SK-N-DZ (cell line): ENCODE measurements around the gene MKLN1.
"Not testable (repeated sequence)": the region's sequence is repeated elsewhere in the genome, so short reads cannot be mapped to it uniquely, and the experiment has no call there.

Source experiments
- DNase-seq: peaks from one replicate; pipeline ENCODE4 v3.0.0-alpha.2; 2015; ENCODE audit warnings: low spot score

The MKLN1 gene

DNA sequence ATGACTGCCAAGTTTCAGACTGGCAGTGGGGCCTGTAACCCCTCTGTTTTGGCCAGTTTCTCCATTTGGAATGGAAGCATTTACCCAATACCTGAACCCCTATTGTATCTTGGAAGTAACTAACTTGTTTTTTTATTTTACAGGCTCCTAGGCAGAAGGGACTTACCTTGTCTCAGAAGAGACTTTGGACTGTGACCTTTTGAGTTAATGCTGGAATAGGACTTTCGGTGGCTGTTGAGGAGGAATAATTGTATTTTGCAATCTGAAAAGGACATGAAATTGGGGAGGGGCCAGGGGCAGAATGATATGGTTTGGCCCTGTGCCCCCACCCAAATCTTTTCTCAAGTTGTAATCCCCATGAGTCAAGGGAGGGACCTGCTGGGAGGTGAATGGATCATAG is 20.0 kb upstream of the MKLN1 start:
- no peak for DNase-seq

DNA sequence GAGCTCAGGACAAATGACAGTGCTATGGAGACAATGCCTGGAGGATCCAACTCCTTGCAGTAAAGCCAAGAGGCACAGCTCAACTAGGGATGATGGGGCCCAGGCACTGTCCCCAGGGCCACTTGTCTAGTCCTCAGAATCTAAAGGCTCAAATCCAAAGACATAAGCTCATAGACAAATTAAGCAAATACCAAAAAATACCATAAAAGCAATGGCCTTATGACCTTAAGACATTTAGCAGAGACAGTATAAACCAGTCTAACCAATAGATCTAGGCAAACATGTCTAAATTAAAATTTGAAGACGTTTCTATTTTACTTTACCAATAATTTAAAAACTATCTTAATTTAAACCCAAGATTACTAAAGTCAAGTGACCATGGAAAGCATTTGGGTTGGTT is 14.8 kb upstream of the MKLN1 start:
- DNase-seq: no peak

DNA sequence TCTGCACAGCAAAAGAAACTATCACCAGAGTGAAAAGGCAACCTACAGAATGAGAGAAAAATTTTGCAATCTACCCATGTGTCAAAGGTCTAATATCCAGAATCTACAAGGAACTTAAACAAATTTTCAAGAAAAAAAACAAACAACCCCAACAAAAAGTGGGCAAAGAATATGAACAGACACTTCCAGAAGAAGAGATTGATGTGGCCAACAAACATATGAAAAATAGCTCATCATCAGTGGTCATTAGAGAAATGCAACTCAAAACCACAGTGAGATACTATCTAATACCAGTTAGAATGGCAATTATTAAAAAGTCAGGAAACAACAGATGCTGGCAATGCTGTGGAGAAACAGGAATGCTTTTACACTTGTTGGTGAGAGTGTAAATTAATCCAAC is 7.1 kb upstream of the MKLN1 start:
- no peak for DNase-seq

DNA sequence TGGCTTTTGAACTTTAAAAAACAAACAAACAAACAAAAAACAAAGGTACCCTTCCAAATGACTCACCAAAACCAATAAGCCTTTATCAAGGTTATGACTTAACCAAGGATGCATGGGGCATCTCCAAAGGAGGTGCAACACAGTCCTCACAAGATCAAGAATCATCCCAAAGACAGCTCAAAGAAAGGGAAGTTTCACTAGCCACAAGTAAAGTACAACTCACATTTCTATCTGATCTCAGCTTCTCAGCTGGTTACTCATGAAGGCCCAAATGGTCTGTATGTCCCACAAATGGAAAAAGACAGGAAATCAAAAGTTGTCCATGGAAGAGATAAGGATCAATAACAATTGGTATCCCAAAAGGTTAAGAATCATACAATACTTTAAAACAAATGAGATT is 6.0 kb upstream of the MKLN1 start:
- DNase-seq: no peak

DNA sequence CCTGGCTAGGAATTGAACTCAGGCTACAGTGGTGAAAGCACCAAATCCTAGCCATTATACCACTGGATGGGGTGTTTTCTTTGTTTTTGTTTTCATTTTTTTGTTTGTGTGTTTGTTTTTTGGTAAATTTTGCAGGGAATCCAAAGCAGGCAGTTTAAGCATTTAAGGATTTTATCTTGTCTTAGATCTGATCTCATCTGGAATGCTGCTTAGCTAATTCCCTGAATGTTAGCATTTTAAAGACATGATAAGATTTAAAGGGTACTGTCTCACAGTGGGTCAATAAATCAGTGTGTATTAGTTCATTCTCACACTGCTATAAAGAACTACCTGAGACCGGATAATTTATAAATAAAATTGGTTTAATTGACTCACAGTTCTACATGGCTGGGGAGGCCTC is 5.6 kb upstream of the MKLN1 start:
- DNase-seq: no peak

DNA sequence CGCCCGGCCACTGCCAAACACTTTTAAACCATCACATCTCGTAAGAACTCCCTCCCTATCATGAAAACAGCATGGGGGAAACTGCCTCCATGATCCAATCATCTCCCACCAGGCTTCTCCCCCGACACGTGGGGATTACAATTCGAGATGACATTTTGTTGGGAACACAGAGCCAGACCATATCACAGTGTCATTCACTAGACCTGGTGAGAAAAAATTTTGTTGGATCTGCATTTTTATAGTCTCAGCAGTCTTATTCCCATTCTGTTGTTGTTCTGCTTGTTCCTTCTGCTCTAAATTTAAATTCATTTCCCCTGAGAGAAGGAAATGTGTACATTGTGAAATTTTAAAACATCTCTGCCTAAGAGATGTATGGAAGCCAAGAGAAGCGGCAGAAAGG is 4.8 kb upstream of the MKLN1 start:
- no peak for DNase-seq

DNA sequence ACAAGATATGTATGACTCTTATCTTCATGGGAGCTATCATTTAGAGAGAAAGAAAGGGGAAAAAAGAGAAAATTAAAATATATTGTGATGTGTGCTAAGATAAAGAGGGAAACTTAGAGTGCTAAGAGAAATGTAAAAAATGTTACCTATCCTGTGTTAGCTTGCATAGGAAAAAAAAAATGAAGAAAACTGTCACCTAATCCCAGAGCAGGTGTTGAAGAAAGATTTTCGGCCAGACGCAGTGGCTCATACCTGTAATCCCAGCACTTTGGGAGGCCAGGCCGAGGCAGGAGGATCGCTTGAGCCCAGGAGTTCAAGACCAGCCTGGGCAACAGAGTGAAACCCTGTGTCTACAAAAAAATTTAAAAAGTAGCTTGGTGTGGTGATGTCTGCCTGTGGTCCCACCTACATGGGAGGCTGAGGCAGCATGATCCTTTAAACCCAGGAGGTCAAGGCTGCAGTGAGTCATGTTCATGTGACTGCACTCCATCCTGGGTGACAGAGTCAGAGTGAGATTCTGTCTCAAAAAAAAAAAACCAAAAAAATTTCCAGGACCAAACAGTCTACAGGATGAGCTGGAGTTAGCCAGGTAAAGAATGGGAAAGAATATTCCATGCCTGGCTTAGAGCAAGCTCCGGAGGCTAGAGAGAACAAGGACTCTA is 2.4 kb upstream of the MKLN1 start:
- DNase-seq: no peak

DNA sequence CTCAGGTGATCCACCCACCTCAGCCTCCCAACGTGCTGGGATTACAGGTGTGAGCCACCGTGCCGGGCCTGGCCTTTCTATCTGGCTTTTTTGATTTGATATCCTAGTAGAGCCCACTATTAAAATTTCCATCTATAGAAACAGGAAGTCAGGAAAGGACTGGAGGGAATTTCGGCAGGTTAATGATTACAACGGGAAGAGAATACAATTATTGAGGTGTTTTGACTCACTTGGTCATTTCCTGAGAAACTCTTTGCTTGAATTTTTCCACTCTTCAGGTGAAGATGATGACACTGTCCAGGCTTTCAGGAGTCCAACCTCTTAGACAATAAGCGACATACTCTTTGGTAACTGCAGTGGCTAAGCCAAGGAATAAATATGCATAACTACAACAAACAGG is 1.1 kb upstream of the MKLN1 start:
- DNase-seq: no peak

DNA sequence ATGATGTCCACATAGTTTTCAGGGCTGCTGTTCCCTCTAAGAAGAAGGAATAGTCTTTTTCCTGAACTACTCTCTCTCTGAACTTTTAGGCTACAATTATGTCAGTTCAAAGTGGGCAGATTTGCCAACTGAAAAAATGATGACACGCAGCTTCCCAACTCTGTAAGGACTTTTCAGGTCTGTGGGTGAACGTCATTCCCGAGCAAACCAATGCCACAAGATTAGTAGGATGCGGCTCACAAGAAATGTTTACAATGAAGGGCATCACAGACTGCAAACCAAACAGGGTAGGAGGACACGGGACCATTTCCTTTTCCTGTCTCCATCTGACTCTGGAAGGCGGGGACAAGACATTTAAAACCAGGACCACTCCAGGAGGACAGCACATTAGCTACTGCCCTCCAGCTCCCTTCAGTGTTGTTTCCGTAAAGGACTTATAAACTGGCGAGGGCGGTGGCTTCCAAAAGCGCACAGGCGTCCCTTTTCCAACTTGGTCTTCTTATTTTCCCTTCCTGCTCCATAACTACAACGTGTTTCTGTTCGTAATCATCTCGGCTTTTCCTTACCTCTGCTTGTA is 539 bp upstream of the MKLN1 start:
- DNase-seq: peak; percentile 61

DNA sequence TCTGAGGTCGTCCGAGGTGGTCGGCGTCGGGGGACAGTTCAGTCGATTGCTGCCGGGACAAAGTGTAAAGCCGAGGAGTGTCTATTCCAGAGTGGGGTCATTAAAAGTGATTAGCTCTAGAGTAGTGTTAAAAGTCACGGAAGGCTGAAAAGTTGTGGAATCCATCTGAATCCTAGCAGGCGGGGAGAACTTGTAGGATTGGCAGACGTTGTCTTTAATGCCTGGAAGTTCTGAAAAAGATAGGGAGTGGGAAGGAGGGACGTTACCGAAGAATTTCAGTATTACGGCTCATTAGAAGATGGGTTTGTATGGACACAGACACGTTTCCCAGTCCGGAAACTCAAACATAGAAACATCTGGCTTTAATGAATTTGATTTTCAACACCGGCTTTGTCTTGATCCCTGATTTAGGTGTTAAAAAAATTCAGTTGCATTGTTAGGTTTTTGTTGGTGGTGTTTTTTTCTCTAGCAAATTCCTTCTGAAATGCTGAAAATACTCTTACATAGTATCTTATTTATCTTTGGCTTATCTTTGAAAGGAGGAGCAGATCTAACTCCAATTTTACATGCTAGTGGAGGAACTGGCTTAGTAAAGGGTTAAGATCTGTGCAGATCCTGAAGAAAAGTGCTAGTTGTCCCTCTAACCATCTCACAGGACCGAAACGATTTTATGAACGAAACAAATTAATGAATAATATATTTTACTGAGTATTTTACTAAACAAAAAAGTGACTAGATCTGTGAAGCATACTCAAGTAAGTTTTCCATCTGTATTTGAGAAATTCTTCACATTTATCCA is 900 bp downstream of the MKLN1 start:
- peak; percentile 10 for DNase-seq

DNA sequence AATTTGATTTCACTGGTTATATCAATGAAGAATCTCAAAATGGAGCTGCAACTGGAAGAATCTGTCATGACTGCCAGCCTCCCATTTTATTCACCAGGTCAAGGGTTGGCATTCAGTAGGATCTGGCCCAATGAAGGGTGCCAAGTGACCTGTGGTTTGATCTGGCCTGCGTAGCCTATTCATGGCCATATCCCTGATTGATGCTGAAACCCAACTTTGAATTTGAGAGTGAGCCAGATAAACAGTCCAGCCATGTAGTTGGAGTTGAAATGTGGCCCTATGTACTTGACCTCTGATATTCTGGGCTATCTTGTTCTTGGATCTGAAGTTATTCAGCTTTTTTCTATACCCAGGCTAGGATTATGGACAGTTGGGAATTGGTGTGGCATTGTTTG is 1.5 kb downstream of the MKLN1 start:
- no peak for DNase-seq

DNA sequence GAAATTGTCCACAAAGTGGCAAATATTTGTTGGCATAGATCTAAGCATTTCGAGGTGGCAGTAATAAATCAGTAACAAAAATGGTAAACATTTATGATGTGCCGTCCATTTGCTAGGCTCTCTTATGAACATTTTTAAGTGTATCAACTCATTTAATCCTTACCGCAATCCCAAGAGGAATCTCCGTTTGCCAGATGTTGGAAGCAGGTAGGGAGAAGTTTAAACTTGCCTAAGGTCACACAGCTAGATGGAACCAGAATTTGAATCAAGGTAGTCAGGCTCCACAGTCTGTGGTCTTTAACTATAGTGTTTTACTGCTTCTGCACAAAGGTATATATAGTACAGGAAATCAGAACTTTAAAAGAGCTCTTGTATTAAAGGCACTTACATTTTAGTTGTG is 2.6 kb downstream of the MKLN1 start:
- no peak for DNase-seq

DNA sequence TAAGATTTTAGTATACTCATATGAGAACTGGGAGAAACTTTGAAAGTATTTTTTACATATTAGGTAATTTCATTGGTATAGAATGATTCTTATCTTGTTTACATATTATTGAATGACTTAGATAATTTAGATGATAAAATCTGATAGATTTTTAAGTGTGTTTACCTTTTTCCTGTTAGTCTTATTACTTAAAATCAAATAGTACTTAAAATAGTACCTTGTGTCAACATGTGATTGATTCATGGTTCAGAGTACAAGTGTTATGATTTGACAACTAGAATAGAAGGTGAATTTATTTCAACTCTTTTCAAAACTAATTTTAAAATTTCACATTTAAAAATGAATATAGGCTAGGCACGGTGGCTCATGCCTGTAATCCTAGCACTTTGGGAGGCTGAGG is 4.1 kb downstream of the MKLN1 start:
- DNase-seq: no peak

DNA sequence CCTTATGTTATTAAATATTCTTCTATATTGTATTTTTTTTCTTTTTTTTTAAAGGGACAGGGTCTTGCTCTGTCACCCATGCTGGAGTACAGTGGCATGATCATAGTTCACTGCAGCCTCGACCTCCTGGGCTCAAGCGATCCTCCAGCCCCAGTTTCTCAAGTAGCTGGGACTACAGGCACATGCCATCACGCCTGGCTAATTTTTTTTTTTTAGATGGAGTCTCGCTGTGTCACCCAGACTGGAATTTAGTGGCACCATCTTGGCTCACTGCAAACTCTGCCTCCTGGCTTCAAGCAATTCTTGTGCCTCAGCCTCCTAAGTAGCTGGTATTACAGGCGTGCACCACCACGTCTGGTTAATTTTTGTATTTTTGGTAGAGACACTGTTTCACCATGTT is 5.1 kb downstream of the MKLN1 start:
- DNase-seq: not testable (repeated sequence)

DNA sequence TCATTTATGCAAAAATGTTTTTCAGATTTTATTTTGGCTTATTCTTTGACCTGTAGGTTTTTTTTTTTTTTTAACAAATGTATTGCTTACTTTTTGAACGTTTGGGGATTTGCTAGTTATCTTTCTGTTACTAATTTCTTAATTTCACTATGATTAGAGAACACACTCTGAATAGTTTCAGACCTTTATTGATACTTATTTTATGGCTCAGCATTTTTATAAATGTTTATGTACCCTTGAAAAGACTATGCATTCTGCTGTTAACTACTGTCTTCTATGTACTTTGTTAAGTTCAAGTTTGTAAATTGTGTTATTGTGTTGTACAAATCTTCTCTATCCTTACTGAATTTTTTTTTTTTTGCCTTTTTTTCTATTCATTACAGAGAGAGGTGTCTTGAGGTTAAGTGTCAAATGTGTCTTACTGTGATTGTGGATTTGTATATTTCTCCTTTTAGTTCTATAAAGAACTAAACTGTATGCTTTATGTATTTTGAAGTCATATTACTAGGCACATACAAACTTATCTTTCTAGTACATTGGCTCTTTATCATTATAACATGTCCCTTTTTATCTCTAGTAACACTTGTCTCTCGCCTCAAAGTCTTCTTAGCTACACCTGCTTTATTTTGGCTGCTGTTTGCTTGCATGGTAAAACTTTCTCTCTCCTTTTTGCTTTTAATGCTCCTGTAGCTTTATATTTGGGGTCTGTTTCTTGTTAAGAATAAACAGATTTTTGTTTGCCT is 8.1 kb downstream of the MKLN1 start:
- no peak for DNase-seq

DNA sequence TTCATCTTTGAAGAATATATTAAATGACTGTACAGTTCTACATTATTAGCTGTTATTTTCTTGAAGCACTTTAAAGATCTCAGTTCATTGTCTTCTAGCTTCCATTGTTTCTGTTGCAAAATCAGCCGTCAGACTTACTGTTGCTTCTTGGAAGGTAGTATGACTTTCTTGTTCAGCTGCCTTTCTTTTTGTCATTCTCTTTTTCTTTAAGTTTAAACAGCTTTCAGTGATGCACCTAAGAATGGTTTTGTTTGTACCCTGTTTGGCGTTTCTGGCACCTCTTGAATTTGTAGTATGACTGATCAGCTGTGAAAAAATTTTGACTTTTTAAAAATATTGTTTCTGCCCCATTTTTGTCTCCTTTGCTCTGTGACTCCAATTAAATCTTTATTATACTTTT is 9.3 kb downstream of the MKLN1 start:
- no peak for DNase-seq

DNA sequence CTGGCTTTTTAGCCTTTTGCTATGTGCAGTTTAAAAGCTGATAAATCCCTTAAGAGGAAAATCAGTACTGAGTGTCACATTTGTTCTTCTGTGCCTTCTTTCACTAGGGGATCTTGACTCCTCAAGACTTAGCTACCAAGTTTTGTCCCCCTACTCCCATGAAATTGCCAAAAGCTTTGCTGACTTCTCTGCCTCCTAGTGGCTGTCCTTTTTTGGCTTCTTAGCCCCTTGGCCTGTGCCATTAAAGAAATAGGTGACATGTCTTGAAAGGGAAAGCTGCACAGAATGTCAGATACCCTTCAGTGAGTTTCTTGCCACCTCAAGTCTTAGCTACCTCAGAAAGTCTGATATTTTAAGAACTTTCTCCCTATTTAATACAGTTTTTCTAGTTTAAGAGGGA is 10.5 kb downstream of the MKLN1 start:
- DNase-seq: no peak

DNA sequence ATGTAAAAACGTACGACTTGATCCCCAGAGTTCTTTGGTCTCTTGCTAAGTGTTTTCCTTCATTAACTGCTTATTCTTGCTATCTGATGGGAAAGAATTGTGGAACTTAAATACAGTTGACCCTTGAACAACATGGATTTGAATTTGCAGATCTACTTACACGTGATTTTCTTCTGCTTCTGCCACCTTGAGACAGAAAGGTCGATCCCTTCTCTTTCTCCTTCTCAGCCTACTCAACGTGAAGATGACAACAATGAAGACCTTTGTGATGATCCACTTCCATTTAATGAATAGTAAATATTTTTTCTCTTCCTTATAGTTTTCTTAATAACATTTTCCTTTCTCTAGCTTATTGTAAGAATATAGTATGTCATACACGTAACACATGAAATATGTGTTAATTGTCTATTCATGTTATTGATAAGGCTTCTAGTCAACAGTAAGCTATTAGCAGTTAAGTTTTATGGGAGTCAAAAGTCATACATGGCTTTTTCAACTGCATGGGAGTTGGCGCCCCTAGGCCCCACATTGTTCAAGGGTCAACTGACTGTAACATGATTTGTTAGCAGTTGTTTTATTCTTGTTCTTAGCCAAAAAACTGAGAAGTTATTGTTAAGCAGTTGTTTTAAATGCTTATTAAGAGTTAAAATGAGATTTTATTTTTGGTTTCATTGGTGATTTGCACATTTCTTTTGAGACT is 11.2 kb downstream of the MKLN1 start:
- no peak for DNase-seq

DNA sequence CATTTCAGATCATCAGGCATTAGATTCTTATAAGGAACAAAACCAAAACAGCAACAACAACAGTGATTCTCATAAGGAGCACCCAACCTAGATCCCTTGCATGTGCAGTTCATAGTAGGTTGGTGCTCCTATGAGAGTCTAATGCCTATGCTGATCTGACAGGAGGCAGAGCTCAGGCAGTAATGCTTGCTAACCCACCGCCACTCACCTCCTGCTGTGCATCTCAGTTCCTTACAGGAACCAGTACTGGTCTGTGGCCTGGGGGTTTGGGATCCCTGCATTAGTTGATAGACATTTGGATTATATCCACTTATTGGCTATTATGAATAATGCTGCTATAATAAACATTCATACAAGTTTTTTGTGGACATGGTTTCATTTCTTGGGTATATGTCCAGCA is 14.0 kb downstream of the MKLN1 start:
- no peak for DNase-seq

DNA sequence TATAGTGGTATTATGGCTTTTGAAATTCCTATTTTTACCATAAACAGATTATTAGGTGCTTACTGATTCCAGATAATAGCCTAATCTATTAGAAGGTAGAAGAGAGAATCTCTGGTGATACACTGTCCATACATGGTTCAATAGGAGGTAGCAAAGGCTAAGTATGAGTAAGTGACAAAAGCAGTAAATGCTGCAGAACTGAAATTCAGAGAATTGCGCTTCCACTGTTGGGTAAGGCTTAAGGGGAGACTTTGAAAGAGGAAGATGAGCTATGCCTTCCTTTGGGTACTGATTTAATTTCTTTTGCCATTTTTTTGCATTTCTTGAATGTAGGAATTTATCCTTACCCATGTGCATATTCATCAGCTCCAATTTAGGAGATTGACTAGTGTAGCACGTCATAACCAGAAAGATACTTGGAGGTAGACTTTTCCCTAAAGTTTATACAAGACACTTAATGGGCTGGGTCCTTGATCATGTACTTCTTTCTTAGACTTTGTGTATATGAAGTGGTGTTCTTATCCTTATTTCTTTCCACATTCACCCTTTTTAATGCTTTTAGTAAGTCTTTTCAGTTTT is 15.3 kb downstream of the MKLN1 start:
- no peak for DNase-seq

DNA sequence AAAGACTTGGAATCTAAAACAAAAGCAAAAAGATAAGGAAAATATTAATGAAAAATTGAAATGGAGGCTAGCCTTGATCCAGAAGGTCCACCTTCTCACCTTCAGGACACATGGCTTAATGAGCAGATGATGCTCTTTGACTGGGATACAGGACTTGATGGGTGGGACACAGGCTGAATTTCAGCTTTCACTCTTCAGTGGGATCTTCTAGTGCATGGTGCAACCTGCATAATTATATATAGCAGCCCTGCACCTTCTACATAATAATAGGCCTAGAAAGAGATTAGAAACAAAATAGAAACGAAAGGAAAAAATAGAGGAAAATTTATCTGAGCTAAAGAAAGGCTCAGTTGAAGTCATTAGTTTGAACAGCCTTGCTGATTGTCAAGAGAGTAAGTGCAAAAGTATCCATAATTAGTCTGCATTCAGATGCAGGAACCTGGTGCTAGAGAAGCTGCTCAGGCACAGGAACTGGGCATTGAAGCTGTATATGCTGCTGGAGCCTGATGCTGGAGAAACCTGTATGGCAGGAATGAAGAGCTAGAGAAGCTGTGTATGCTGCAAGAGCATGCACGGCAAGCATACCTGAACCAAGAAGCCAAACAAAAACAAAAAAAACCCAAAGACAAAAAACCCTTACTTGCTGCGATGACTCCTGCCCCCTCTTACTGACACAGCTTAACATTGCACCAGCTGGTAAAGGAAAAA is 19.4 kb downstream of the MKLN1 start:
- DNase-seq: no peak
